GM19035 (cell line): Measurements from ENCODE around the gene PITPNM3.
"Not testable (repeated sequence)": the region's sequence is repeated elsewhere in the genome, so short reads cannot be mapped to it uniquely, and the experiment has no call there.

ENCODE experiments used
- ATAC-seq: cut with Tn5 transposase; IDR thresholded peaks from one replicate; pipeline ENCODE4 v1.9.1; 2021; ENCODE audit not compliant: unreplicated experiment

Gene PITPNM3

GRCh38 chr17:6556121-6557039 lies at the start of gene PITPNM3:
TSS of gene PITPNM3 (minus strand) at chr17:6556555. CDS start at chr17:6556406, 149 bp downstream.
- no peak for ATAC-seq

- ATAC-seq = no peak
Measured at GRCh38 chr17:6605142-6605541, 48.8 kb upstream of the PITPNM3 start.

GRCh38 chr17:6603744-6604325 lies 47.5 kb upstream of the PITPNM3 start:
- ATAC-seq = no peak

- no peak for ATAC-seq
Measured at GRCh38 chr17:6602141-6602540, 45.8 kb upstream of the PITPNM3 start.

- no peak for ATAC-seq
Measured at GRCh38 chr17:6599364-6599763, 43.0 kb upstream of the PITPNM3 start.

GRCh38 chr17:6597727-6598126 lies 41.4 kb upstream of the PITPNM3 start:
- no peak for ATAC-seq

GRCh38 chr17:6596941-6597340 lies 40.6 kb upstream of the PITPNM3 start:
- ATAC-seq = no peak

GRCh38 chr17:6596511-6596910 lies 40.2 kb upstream of the PITPNM3 start:
- ATAC-seq = no peak

- no peak for ATAC-seq
Measured at GRCh38 chr17:6596081-6596480, 39.7 kb upstream of the PITPNM3 start.

GRCh38 chr17:6593371-6593770 lies 37.0 kb upstream of the PITPNM3 start:
- not testable (repeated sequence) for ATAC-seq

GRCh38 chr17:6592173-6592572 lies 35.8 kb upstream of the PITPNM3 start:
- no peak for ATAC-seq

GRCh38 chr17:6591599-6592158 lies 35.3 kb upstream of the PITPNM3 start:
- ATAC-seq = no peak

GRCh38 chr17:6589266-6589946 lies 33.1 kb upstream of the PITPNM3 start:
- no peak for ATAC-seq

- ATAC-seq = no peak
Measured at GRCh38 chr17:6588165-6588564, 31.8 kb upstream of the PITPNM3 start.

GRCh38 chr17:6587310-6587709 lies 31.0 kb upstream of the PITPNM3 start:
- no peak for ATAC-seq

- ATAC-seq = no peak
Measured at GRCh38 chr17:6583411-6583810, 27.1 kb upstream of the PITPNM3 start.

- ATAC-seq = no peak
Measured at GRCh38 chr17:6580625-6581024, 24.3 kb upstream of the PITPNM3 start.

GRCh38 chr17:6578491-6578890 lies 22.1 kb upstream of the PITPNM3 start:
- ATAC-seq = no peak

- ATAC-seq = no peak
Measured at GRCh38 chr17:6577686-6578263, 21.4 kb upstream of the PITPNM3 start.

GRCh38 chr17:6576038-6576785 lies 19.9 kb upstream of the PITPNM3 start:
- ATAC-seq = no peak
